ENCODE data around the gene TBC1D22A.

GRCh38 chr22:46972901-46973831 is 210.7 kb downstream of the TBC1D22A start:
- TF ChIP-seq POLR2A (IDR thresholded peaks at IDR 0.05) (no peak), CTCF (IDR thresholded peaks at IDR 0.05) (no peak)
